ACC112 (cell line): ENCODE results near the gene ASF1A.

ENCODE experiments used
- H2AFZ ChIP-seq: fragments of 200-600 bp; sonication (generic); one replicate; pipeline ENCODE4 v1.6.0; 2017; ENCODE audit warnings: antibody characterized with exemption, low read length; ENCODE audit not compliant: unreplicated experiment
- H3K27ac ChIP-seq: fragments of 200-600 bp; sonication (generic); 2 replicates; pipeline ENCODE4 v1.5.1; 2014; ENCODE audit warnings: low read depth, mild to moderate bottlenecking, antibody characterized with exemption, low read length, moderate library complexity
- H3K27me3 ChIP-seq: fragments of 200-600 bp; sonication (generic); 2 replicates; pipeline ENCODE4 v1.6.1; 2014; ENCODE audit warnings: mild to moderate bottlenecking, antibody characterized with exemption, low read length, moderate library complexity, mixed read lengths; ENCODE audit not compliant: insufficient read depth
- H3K36me3 ChIP-seq: fragments of 200-600 bp; sonication (generic); 2 replicates; pipeline ENCODE4 v1.6.1; 2016; ENCODE audit warnings: mild to moderate bottlenecking, antibody characterized with exemption, low read length, moderate library complexity, mixed read lengths; ENCODE audit not compliant: insufficient read depth
- H3K4me1 ChIP-seq: fragments of 200-600 bp; sonication (generic); one replicate; pipeline ENCODE4 v1.6.1; 2016; ENCODE audit warnings: low read length, mixed read lengths; ENCODE audit not compliant: insufficient read depth, unreplicated experiment, control insufficient read depth
- H3K4me3 ChIP-seq: fragments of 200-600 bp; sonication (generic); 2 replicates; pipeline ENCODE4 v1.5.1; 2014; ENCODE audit warnings: mild to moderate bottlenecking, low read depth, low read length
- H3K79me2 ChIP-seq: fragments of 200-600 bp; sonication (generic); one replicate; pipeline ENCODE4 v1.6.0; 2016; ENCODE audit warnings: low read length; ENCODE audit not compliant: control insufficient read depth, unreplicated experiment, insufficient read depth

Gene ASF1A

GRCh38 chr6:118895859-118896258 is 1.9 kb downstream of the ASF1A start:
- Histone ChIP-seq H3K4me1 (peaks cover 22% of the 10 kb centered on the region), H3K27me3 (no peaks in the 10 kb centered on the region), H3K4me3 (peak overlapping the region; percentile 96), H3K36me3 (peaks cover 9% of the 10 kb centered on the region; the same call in 1 of the 2 replicates), H2AFZ (peak overlapping the region; percentile 35), H3K27ac (peak overlapping the region; percentile 85), H3K79me2 (peaks cover 70% of the 10 kb centered on the region)

GRCh38 chr6:118896339-118897136 is 2.6 kb downstream of the ASF1A start:
- H3K27me3 ChIP-seq = no peaks in the 10 kb centered on the region
- peak overlapping the region; percentile 35 for H2AFZ ChIP-seq
- H3K4me3 ChIP-seq = peak overlapping the region; percentile 96
- peak overlapping the region; percentile 85 for H3K27ac ChIP-seq
- peaks cover 16% of the 10 kb centered on the region; the same call in 1 of the 2 replicates for H3K36me3 ChIP-seq
- H3K79me2 ChIP-seq = peaks cover 67% of the 10 kb centered on the region
- H3K4me1 ChIP-seq = peaks cover 15% of the 10 kb centered on the region

- Histone ChIP-seq H3K27ac (no peak overlapping the region), H3K27me3 (no peaks in the 10 kb centered on the region), H3K4me1 (peaks cover 7% of the 10 kb centered on the region), H3K79me2 (peaks cover 60% of the 10 kb centered on the region), H3K36me3 (peaks cover 22% of the 10 kb centered on the region; the same call in 1 of the 2 replicates), H2AFZ (no peak overlapping the region), H3K4me3 (no peak overlapping the region)
Measured at GRCh38 chr6:118897386-118897785, 3.4 kb downstream of the ASF1A start.

- Histone ChIP-seq H3K79me2 (peaks cover 60% of the 10 kb centered on the region), H3K36me3 (peaks cover 30% of the 10 kb centered on the region; the same call in 1 of the 2 replicates)
Measured at GRCh38 chr6:118899948-118900347, 6.0 kb downstream of the ASF1A start.

GRCh38 chr6:118902726-118903125 is 8.8 kb downstream of the ASF1A start:
- no peak overlapping the region for H2AFZ ChIP-seq
- no peaks in the 10 kb centered on the region for H3K27me3 ChIP-seq
- H3K79me2 ChIP-seq = peaks cover 40% of the 10 kb centered on the region
- H3K27ac ChIP-seq = no peak overlapping the region
- peaks cover 7% of the 10 kb centered on the region for H3K4me1 ChIP-seq
- peaks cover 51% of the 10 kb centered on the region for H3K36me3 ChIP-seq
- H3K4me3 ChIP-seq = no peak overlapping the region

More at GRCh38 chr6:118899948-118900347, 6.0 kb downstream of the ASF1A start:
- H3K27me3 ChIP-seq = no peaks in the 10 kb centered on the region
- H3K27ac ChIP-seq = no peak overlapping the region
- no peak overlapping the region for H2AFZ ChIP-seq
- H3K4me1 ChIP-seq = peaks cover 11% of the 10 kb centered on the region
- H3K4me3 ChIP-seq = no peak overlapping the region

- H3K27me3 ChIP-seq = no peaks in the 10 kb centered on the region
- peaks cover 7% of the 10 kb centered on the region for H3K4me1 ChIP-seq
- peaks cover 36% of the 10 kb centered on the region for H3K79me2 ChIP-seq
- H3K27ac ChIP-seq = no peak overlapping the region
- H3K4me3 ChIP-seq = no peak overlapping the region
- H2AFZ ChIP-seq = no peak overlapping the region
- H3K36me3 ChIP-seq = peaks cover 51% of the 10 kb centered on the region
Measured at GRCh38 chr6:118903138-118903537, 9.2 kb downstream of the ASF1A start.

- no peaks in the 10 kb centered on the region for H3K27me3 ChIP-seq
- peaks cover 54% of the 10 kb centered on the region for H3K36me3 ChIP-seq
- peaks cover 32% of the 10 kb centered on the region for H3K79me2 ChIP-seq
- no peak overlapping the region for H2AFZ ChIP-seq
- peaks cover 7% of the 10 kb centered on the region for H3K4me1 ChIP-seq
- no peak overlapping the region for H3K4me3 ChIP-seq
- H3K27ac ChIP-seq = no peak overlapping the region
Measured at GRCh38 chr6:118903691-118904090, 9.7 kb downstream of the ASF1A start.

- Histone ChIP-seq H3K27ac (no peak overlapping the region), H3K79me2 (peaks cover 19% of the 10 kb centered on the region), H3K27me3 (no peaks in the 10 kb centered on the region), H2AFZ (no peak overlapping the region), H3K36me3 (peaks cover 52% of the 10 kb centered on the region), H3K4me1 (peaks cover 7% of the 10 kb centered on the region), H3K4me3 (no peak overlapping the region)
Measured at GRCh38 chr6:118905084-118905483, 11.1 kb downstream of the ASF1A start.

- Histone ChIP-seq H3K27ac (no peak overlapping the region), H3K4me1 (peaks cover 7% of the 10 kb centered on the region), H3K4me3 (no peak overlapping the region), H3K79me2 (peaks cover 11% of the 10 kb centered on the region), H2AFZ (no peak overlapping the region), H3K36me3 (peaks cover 58% of the 10 kb centered on the region), H3K27me3 (no peaks in the 10 kb centered on the region)
Measured at GRCh38 chr6:118905851-118906250, 11.9 kb downstream of the ASF1A start.

- Histone ChIP-seq H3K27me3 (no peaks in the 10 kb centered on the region), H3K36me3 (peaks cover 48% of the 10 kb centered on the region), H3K27ac (no peak overlapping the region), H3K4me3 (no peak overlapping the region), H3K79me2 (peaks cover 5% of the 10 kb centered on the region), H2AFZ (no peak overlapping the region), H3K4me1 (no peaks in the 10 kb centered on the region)
Measured at GRCh38 chr6:118908441-118908840, 14.5 kb downstream of the ASF1A start.

- Histone ChIP-seq H3K4me3 (no peak overlapping the region), H3K27ac (no peak overlapping the region), H3K4me1 (no peaks in the 10 kb centered on the region), H3K36me3 (peaks cover 35% of the 10 kb centered on the region), H3K79me2 (no peaks in the 10 kb centered on the region), H3K27me3 (no peaks in the 10 kb centered on the region), H2AFZ (no peak overlapping the region)
Measured at GRCh38 chr6:118912646-118913045, 18.7 kb downstream of the ASF1A start.
